CMK (cell line): ENCODE results near the gene MUSK.
"Not testable (repeated sequence)": the region's sequence is repeated elsewhere in the genome, so short reads cannot be mapped to it uniquely, and the experiment has no call there.

Source experiments
- DNase-seq: peaks from one replicate; pipeline ENCODE4 v3.0.0-alpha.2; 2010; ENCODE audit warnings: low read depth

The MUSK gene

GRCh38 chr9:110695846-110696245 is 27.3 kb downstream of the MUSK start:
- not testable (repeated sequence) for DNase-seq

- no peak for DNase-seq
Observed at GRCh38 chr9:110700953-110701352, 32.4 kb downstream of the MUSK start.

DNA sequence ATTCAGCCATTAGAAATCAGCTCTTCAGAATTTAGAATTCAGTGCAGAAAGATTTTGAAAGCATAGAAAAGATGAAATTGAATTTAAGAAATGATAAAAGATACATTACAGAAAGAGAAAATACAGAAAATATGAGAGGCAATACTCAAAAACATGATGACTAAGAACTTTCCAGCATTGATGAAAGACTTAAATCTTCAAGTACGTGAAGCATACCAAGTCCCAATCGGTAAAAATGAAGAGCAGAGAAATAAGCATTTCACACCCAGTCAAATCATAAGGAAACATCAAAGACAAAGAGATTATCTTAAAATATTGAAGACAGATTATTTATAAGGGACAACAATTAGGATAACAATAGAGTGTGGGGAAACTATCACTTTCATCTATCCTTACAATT is 35.1 kb downstream of the MUSK start:
- DNase-seq = no peak

GRCh38 chr9:110707419-110707818 is 38.8 kb downstream of the MUSK start:
- no peak for DNase-seq

DNA sequence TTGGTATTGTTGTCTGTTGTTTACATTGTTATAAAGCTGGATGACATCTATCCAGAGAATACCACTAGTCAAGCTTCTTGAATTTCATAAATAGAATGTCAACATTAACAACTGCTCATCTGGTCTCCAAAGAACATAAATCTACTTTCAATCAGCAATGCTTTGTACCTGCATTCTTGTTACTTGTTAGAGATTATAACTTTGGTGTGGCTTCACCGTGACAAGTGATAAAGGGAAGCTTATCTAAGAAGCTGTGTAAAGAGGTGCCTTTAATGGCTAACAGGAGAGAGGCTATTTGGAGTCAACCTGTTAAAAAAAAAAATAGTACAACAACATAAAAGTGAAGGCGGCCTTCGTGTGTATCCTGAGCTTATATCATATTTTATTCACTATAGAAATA is 41.8 kb downstream of the MUSK start:
- no peak for DNase-seq

DNA sequence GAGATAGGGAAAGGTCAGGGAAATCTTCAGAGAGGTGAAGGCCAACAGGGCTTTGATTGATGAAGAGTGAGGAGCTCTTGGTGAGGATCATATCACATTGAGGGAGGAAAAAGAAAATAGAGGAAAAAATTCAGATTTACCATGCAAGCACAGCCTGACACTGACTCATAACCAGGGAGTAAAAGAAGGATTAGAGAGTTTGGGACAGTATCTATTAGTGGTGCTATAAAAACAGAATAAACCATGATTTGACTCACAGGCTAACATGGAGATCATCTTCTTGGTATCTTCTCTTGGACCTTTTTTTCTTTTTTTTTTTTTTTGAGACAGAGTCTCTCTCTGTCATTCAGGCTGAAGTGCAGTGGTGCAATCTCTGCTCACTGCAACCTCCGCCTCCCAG is 44.4 kb downstream of the MUSK start:
- DNase-seq = no peak

GRCh38 chr9:110714314-110714713 is 45.7 kb downstream of the MUSK start:
- DNase-seq = no peak

DNA sequence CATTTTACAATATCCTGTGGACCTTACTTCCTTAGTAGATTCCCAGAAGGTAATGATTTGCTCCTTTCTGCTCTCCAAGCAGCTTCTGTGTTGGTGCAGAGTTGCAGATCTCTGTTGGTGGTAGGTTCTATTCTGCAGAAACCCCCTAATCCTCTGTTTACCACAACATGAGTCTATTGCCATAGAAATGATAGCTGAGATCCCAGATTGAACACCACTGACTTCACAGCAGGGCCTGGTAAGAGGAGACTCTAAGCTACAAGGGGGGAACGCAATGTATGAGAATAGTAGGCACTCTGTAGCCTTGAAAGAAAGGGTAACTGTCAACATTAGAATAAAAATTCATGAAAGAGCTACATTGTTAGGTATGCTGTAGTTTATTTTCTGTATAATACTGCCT is 59.5 kb downstream of the MUSK start:
- no peak for DNase-seq

DNA sequence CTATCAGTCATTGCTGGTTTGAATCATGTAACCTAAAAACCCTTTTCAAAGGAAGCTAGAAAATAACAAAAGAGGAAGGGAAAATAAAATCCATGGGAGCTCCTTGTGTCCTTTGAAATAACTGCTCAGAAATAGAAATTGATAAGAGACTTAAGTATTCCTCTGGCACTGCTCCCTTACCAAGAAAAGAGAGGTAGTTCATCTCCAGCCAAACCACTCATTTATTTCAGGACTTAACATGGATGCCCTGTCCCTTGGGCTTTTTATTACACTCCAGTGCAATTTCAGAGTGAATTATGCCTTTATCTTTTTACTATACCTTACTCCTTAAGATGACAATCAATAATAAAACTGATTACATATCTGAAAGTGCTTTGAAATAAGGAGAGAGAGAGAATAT is 61.0 kb downstream of the MUSK start:
- DNase-seq = no peak

DNA sequence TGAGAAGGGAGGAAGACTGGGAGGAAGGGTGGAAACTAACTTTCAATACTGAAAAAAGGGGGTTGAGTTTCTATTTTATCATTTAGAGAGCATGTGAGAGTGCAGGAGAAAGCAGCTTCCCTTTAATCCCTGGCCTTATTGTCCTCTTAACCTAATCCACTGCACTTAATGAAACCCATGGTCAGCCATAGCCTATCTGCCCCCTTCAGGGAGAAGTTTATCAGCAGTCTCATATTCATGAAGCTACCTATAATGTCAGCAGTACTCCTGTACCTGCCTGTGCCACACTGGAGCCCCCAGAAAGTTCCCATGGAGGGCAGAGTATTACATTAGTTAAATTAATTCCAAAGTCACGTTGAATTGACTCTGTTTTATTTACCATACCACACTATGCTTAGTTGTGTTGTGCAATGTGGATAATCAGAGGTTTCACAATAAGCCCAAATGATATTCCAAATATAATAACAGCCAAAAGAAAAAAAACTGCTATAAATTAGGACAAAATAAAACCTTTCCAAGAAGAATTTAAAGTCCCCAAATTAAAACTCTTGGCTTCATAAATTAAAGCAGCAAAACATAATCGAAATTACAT is 62.9 kb downstream of the MUSK start:
- DNase-seq = no peak

- DNase-seq = no peak
Observed at GRCh38 chr9:110738982-110739381, 70.4 kb downstream of the MUSK start.

DNA sequence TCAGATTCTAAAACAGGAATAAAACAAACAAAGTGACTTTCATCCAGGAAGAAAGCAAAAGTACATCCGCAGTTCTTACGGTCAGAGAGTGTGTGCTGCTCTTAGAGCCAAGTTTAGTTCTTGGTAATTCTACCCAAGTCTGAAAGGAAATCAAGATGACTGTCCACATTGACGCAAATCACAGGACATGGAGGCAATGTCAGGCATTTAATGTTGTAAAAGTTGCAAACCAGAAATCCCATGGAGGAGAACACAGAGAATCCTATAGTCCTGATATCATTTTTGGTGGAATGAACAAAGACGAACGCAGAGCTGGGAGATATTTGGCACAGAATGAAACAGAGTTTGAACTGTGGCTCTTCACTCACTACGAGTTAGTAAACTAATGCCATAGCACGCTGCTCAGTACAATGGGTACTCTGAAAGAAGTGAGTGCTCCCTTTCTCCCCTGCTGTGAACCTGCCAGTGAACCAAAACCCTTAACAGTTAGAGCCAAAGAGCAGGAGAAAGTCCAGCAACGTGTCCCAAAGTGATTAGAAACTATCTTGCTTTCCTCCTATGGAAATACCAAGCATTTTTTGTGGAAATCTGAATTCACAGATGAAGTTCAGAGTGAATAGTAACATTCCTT is 74.3 kb downstream of the MUSK start:
- DNase-seq = no peak

- no peak for DNase-seq
Observed at GRCh38 chr9:110744715-110745384, 76.3 kb downstream of the MUSK start.

DNA sequence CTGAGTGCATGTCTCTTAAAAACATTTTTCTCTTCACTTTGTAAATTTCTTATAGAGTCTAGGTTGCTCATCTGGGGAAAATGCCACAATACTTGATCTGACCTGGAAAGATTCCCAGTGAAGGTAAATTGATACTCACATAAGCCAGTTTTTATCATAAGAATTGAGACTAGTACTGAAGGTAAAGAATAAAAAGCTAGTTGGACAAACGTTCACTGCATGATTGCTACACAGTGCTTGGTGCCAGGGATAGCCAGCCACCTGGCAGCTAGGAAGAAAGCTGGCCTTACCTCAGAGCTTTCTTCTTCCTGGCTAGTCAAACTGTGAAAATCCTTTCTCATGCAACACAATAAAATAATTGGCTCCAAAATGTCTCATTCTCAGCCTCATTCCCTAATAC is 77.1 kb downstream of the MUSK start:
- no peak for DNase-seq

- DNase-seq = no peak
Observed at GRCh38 chr9:110746211-110746930, 77.8 kb downstream of the MUSK start.

DNA sequence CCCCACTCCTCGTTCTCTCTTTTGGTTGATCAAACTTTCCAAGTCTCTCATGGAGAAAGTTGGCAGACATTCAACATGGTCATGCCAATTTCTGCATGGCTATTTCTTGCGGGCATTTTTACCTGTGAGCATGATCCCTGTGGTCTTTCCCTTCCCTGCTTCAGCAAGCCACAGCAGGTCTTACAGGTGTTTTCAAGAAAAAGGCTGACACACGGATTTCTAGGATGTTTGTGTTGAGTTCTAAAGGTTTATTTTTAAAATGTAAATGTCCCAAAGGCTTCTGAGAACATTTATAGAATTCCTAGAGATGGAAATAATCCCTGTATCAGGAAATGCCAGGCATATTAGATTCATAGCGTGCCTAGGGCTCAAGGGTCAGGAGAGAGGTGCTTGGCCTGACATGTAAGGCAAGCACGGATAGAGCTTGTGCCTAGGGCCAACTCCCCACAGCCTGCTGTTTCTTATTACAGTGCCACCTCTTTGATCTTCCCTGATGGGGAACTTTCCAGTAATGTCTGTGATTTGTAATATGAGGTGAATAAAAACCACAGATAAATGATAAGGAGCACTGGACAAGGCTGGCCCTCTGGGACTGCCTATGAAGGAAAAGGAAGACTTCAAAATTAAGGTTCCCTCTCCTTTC is 79.8 kb downstream of the MUSK start:
- DNase-seq = no peak

DNA sequence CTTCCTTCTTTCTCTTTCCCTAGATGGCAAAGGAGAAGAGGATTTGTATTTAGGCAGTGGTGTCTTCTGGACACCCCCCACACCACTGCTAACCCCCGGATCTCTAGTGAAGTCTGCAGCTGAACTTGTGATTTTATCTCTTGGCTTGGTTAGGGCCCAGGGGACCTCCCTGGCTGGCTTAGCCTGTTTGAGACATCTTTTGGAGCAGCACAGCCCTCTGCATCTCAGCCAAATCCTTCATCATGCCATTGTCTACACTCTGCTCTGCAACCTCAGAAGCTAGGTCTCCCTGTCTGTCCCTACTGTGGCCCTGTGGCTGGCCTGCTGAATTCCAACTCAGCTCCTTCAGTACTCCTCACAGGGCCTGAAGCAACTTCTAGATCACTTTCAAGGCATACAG is 81.7 kb downstream of the MUSK start:
- DNase-seq = no peak

DNA sequence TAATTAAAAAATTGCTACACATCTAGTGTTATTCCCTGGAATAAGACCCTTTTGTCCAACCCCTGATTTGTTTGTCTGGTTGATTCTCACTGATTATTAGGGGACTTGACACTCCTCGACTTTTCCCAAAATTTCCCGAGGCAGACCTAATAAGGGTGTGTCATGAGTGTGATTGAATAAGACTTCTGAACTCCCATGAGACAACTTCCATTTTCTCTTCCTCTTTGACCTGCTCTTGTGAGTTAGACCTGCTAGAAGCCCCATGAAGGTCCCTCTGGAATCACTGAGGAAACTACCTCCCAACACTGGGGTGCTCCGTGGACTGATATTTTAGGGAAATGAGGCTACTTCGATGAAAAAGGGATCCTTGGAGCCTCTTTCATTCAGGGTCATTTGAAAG is 83.4 kb downstream of the MUSK start:
- DNase-seq = no peak

DNA sequence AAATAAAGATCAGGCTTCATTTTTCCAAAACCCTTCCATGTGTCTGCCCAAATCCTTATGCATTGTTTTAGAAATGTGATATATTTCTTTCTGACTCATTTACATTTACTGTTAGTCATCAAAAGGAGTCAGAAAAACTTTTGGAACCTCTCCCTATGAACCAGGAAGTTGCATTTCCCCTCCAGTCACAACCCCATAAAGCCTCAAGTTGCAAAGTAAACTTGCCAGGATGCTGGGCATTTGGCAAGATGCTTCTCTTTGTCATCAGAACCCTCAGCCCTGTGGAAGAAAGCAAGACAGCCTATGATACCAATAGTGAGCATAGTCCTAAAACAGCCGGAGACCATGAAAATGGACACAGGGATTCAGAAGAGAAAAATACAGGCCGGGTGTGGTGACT is 84.2 kb downstream of the MUSK start:
- no peak for DNase-seq

- no peak for DNase-seq
Observed at GRCh38 chr9:110753731-110754231, 85.2 kb downstream of the MUSK start.

- DNase-seq = no peak
Observed at GRCh38 chr9:110755179-110755578, 86.6 kb downstream of the MUSK start.

DNA sequence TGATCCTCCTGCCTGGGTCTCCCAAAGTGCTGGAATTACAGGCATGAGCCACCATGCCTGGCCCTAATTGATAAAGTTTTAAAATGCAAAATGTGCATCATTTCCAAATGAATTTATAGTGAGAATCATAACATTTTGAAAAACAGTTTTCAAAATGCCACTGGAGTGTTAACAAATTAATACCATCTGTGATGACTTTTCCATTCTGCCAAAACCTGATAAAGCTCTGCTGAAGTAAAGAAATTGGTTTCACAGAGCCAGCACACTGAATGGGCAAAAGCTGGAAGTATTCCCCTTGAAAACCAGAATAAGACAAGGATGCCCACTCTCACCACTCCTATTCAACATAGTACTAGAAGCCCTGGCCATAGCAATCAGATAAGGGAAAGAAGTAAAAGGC is 89.6 kb downstream of the MUSK start:
- no peak for DNase-seq
